ENCODE data around the gene CBLB. TPM values are rescaled to one million over a fixed set of nuclear protein-coding genes. Genes with fewer than 3 reads are reported as not detected.

The CBLB gene
- total and polyA plus RNA-seq, 2 of the 4 experiments (the other 2 are of a cell fraction) = 10.1 to 20.1 TPM

DNA sequence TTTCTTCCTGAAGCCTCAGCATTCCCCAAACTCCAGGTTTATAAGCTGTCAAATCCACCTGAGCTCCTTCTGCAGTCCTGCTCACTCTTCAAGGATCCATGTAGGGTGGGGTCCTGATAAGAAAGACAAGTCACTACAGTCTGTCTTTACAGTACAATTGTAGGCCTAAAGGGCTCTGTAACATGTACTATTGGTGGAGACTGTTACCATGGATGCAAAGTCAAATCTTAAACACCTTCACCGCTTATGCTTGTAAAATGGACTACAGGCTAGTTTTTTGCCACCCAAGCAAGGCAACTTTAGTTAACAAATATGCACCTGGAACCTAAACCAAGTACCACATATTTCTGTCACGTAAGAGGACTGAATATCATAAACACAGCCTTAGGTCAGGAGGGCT, 44.7 kb downstream of the CBLB start:
- ChIA-PET CTCF (interaction anchor here (0.5 kb wide), 1 partner anchor 72 kb away, joined by 4 read pairs; no protein-coding TSS in a partner anchor), POLR2A (ENCODE audit: unreplicated experiment) (no interaction called here)
- H3K56ac ChIP-seq (ENCODE audit: extremely low read depth, insufficient read depth, low read length) = no peak overlapping the region
- dilution Hi-C loops (cut with HindIII; ENCODE audit: low sequenced_read_pairs, unreplicated experiment) = no loop called here
- peak overlapping the region; percentile 66 for H4K5ac ChIP-seq (ENCODE audit: low read depth, low read length)
- TF ChIP-seq BHLHE40 (IDR thresholded peaks at IDR 0.05; ENCODE audit: low read depth, low read length) (no peak), RFX5 (IDR thresholded peaks at IDR 0.05; ENCODE audit: low read depth, low read length) (no peak), CEBPB (IDR thresholded peaks at IDR 0.05; ENCODE audit: low read depth, low read length) (no peak), NFE2L2 (IDR thresholded peaks at IDR 0.05; ENCODE audit: low read depth, low read length) (no peak), FOS (IDR thresholded peaks at IDR 0.05; ENCODE audit: low read depth, low read length) (no peak), CHD1 (IDR thresholded peaks at IDR 0.05; ENCODE audit: low read depth, low read length) (no peak), MAFK (IDR thresholded peaks at IDR 0.05; ENCODE audit: low read depth, low read length) (no peak), RAD21 (IDR thresholded peaks at IDR 0.05; ENCODE audit: low read length) (no peak), MAZ (IDR thresholded peaks at IDR 0.05; ENCODE audit: borderline replicate concordance, low read depth, low read length) (no peak), MXI1 (IDR thresholded peaks at IDR 0.05; ENCODE audit: borderline replicate concordance, low read depth, low read length) (no peak), RCOR1 (IDR thresholded peaks at IDR 0.05; ENCODE audit: insufficient replicate concordance, low read length) (no peak), POLR2A (IDR thresholded peaks at IDR 0.05; ENCODE audit: low read depth, low read length) (no peak), SMC3 (IDR thresholded peaks at IDR 0.05; ENCODE audit: low read depth, low read length) (no peak)
- TF ChIP-seq, protein P1, sequence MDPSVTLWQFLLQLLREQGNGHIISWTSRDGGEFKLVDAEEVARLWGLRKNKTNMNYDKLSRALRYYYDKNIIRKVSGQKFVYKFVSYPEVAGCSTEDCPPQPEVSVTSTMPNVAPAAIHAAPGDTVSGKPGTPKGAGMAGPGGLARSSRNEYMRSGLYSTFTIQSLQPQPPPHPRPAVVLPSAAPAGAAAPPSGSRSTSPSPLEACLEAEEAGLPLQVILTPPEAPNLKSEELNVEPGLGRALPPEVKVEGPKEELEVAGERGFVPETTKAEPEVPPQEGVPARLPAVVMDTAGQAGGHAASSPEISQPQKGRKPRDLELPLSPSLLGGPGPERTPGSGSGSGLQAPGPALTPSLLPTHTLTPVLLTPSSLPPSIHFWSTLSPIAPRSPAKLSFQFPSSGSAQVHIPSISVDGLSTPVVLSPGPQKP (IDR thresholded peaks at IDR 0.05; ENCODE audit: borderline replicate concordance, low read depth, low read length) = no peak
- TF ChIP-seq, protein P2, sequence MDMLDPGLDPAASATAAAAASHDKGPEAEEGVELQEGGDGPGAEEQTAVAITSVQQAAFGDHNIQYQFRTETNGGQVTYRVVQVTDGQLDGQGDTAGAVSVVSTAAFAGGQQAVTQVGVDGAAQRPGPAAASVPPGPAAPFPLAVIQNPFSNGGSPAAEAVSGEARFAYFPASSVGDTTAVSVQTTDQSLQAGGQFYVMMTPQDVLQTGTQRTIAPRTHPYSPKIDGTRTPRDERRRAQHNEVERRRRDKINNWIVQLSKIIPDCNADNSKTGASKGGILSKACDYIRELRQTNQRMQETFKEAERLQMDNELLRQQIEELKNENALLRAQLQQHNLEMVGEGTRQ (IDR thresholded peaks at IDR 0.05; ENCODE audit: low read depth, low read length) = no peak
- TF ChIP-seq, protein P3, sequence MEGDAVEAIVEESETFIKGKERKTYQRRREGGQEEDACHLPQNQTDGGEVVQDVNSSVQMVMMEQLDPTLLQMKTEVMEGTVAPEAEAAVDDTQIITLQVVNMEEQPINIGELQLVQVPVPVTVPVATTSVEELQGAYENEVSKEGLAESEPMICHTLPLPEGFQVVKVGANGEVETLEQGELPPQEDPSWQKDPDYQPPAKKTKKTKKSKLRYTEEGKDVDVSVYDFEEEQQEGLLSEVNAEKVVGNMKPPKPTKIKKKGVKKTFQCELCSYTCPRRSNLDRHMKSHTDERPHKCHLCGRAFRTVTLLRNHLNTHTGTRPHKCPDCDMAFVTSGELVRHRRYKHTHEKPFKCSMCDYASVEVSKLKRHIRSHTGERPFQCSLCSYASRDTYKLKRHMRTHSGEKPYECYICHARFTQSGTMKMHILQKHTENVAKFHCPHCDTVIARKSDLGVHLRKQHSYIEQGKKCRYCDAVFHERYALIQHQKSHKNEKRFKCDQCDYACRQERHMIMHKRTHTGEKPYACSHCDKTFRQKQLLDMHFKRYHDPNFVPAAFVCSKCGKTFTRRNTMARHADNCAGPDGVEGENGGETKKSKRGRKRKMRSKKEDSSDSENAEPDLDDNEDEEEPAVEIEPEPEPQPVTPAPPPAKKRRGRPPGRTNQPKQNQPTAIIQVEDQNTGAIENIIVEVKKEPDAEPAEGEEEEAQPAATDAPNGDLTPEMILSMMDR (conservative IDR thresholded peaks at IDR 0.05; ENCODE audit: low read depth, low read length) = no peak
- H4K20me1 ChIP-seq (ENCODE audit: insufficient read depth, low read length) = peaks cover 8% of the 10 kb centered on the region; the same call in 1 of the 2 replicates
- H2BK5ac ChIP-seq (ENCODE audit: low read depth, low read length, poor library complexity, severe bottlenecking) = peak overlapping the region; percentile 87
- H2AFZ ChIP-seq (replicated peaks; ENCODE audit: low read length, poor library complexity) = no peak overlapping the region
- ATAC-seq (ENCODE audit: low read depth) = no peak
- H2BK120ac ChIP-seq (ENCODE audit: low read depth, low read length) = peak overlapping the region; percentile 78
- peak overlapping the region; percentile 65; the same call in 1 of the 2 replicates for H3K18ac ChIP-seq (ENCODE audit: low read depth, low read length)
- in situ Hi-C loops (cut with MboI; ENCODE audit: low sequenced_read_pairs) = no loop called here
- WGBS, 2 experiments (ENCODE audit: extremely low coverage in 2 of 2, insufficient read length in 1 of 2) = 100% methylated on average over 1 of the region's 2 CpGs; no CpG with 5 or more reads in 1 of the 2 experiments
- H3K36me3 ChIP-seq (ENCODE audit: control insufficient read depth, insufficient read depth, low read length) = no peaks in the 10 kb centered on the region
- H3K4me1 ChIP-seq (ENCODE audit: control insufficient read depth, insufficient read depth, low read length) = peaks cover 16% of the 10 kb centered on the region
- H3K27ac ChIP-seq (ENCODE audit: insufficient read depth, low read length) = peak overlapping the region; percentile 39
- H4K91ac ChIP-seq (ENCODE audit: insufficient read depth, low read depth, low read length) = peak overlapping the region; percentile 62
- H2AK9ac ChIP-seq (replicated peaks; ENCODE audit: low read depth, low read length, poor library complexity) = no peak overlapping the region
- H3K4ac ChIP-seq (ENCODE audit: low read depth, low read length) = peak overlapping the region; percentile 55
- no peak overlapping the region; the same call in 1 of the 2 replicates for H3K4me2 ChIP-seq (ENCODE audit: low read depth, low read length)
- no peak overlapping the region for H3K9ac ChIP-seq (ENCODE audit: low read depth, low read length)
- peak overlapping the region; percentile 77; the same call in 2 of the 3 replicates for H2BK15ac ChIP-seq (ENCODE audit: low read depth, low read length)
- intact Hi-C loops (cut with micrococcal nuclease) = no loop called here
- H3K79me1 ChIP-seq (ENCODE audit: low read depth in 1 of 2, low read length in 2 of 2) = peaks cover 18 to 31% of the 10 kb centered on the region in 2 experiments
- no peak for DNase-seq
- H3K9me3 ChIP-seq (ENCODE audit: control insufficient read depth, insufficient read depth, low read length) = no peaks in the 10 kb centered on the region
- peak overlapping the region in 1 of 2 experiments; percentile 77; a peak in 3 of 4 replicates for H4K8ac ChIP-seq (ENCODE audit: low read depth in 2 of 2, low read length in 2 of 2)
- peak overlapping the region; percentile 92 for H2BK20ac ChIP-seq (ENCODE audit: low read depth, low read length)
- no TSS peak for BruUV-seq (replicated peaks)
- H3K9me1 ChIP-seq (ENCODE audit: insufficient read depth, low read length) = peaks cover 12% of the 10 kb centered on the region
- H2AK5ac ChIP-seq (ENCODE audit: low read depth, low read length) = peak overlapping the region; percentile 72
- H3K4me3 ChIP-seq (ENCODE audit: insufficient read depth, low read depth, low read length) = no peak overlapping the region
- peak overlapping the region; percentile 41 for H3K14ac ChIP-seq (replicated peaks; ENCODE audit: low read depth, low read length)
- H3K27me3 ChIP-seq (ENCODE audit: control insufficient read depth, insufficient read depth, low read length) = no peaks in the 10 kb centered on the region
- H3K23ac ChIP-seq (ENCODE audit: low read depth, low read length) = peak overlapping the region; percentile 19
